K562 (cell line): ENCODE data around the gene SLC6A16. TPM values are rescaled to one million over a fixed set of nuclear protein-coding genes. Genes with fewer than 3 reads are reported as not detected.

Experiments
- ASH1L ChIP-seq: fragments of 450-650 bp; IDR thresholded peaks from 2 replicates; pipeline ENCODE4 v1.6.1; 2018; ENCODE audit warnings: borderline replicate concordance, mild to moderate bottlenecking, low read depth; ENCODE audit not compliant: partially characterized antibody
- CAMTA2 ChIP-seq: fragments of 250-450 bp; sonication (Bioruptor Pico); conservative IDR thresholded peaks from 2 replicates; pipeline ENCODE4 v1.5.1; 2022
- CC2D1A ChIP-seq: fragments of 450-650 bp; IDR thresholded peaks from 2 replicates; pipeline ENCODE4 v1.6.1; 2017; ENCODE audit warnings: mild to moderate bottlenecking
- CSDE1 ChIP-seq, 2 experiments: fragments of 450-650 bp; IDR thresholded peaks; 2 replicates each; pipeline ENCODE4 v1.6.1; 2016; ENCODE audit warnings: mild to moderate bottlenecking in 1 of 2
- E2F6 ChIP-seq, 2 experiments: IDR thresholded peaks; 2 replicates each; pipeline ENCODE4 v1.6.1; 2011; ENCODE audit warnings: borderline replicate concordance in 1 of 2, control low read depth in 1 of 2, low read depth in 1 of 2, low read length in 1 of 2, mild to moderate bottlenecking in 1 of 2, mixed read lengths in 1 of 2, moderate library complexity in 1 of 2; ENCODE audit not compliant: insufficient read depth in 1 of 2, insufficient read length in 1 of 2, poor library complexity in 1 of 2, severe bottlenecking in 1 of 2; ENCODE audit errors: extremely low read depth in 1 of 2
- ESRRB ChIP-seq: fragments of 250-450 bp; sonication (Bioruptor Pico); IDR thresholded peaks from 2 replicates; pipeline ENCODE4 v1.5.0; 2020; ENCODE audit warnings: mild to moderate bottlenecking, moderate library complexity, borderline replicate concordance
- ETV5 ChIP-seq: sonication (generic); formaldehyde crosslinking; IDR thresholded peaks from 2 replicates; pipeline ENCODE4 v1.4.0; 2020; ENCODE audit warnings: low read depth, mild to moderate bottlenecking, missing genetic modification reagents
- GTF2F1 ChIP-seq: IDR thresholded peaks from 2 replicates; pipeline ENCODE4 v1.6.1; 2011; ENCODE audit warnings: low read depth, low read length, improper control_type of control experiment
- MNT ChIP-seq, 2 experiments: fragments of 450-650 bp; conservative IDR thresholded peaks; 2 replicates each; pipeline ENCODE4 v1.6.1; 2017; ENCODE audit warnings: mild to moderate bottlenecking in 2 of 2, moderate library complexity in 2 of 2
- MTF1 ChIP-seq: fragments of 250-450 bp; sonication (Bioruptor Pico); IDR thresholded peaks from 2 replicates; pipeline ENCODE4 v1.9.0; 2021; ENCODE audit warnings: moderate library complexity, mild to moderate bottlenecking, inconsistent platforms, borderline replicate concordance
- RBM34 ChIP-seq: fragments of 200-400 bp; formaldehyde crosslinking; IDR thresholded peaks from 2 replicates; pipeline ENCODE4 v1.6.1; 2018; ENCODE audit warnings: low read length, borderline replicate concordance; ENCODE audit not compliant: insufficient read depth
- RCOR1 ChIP-seq, 2 experiments: IDR thresholded peaks; 2 replicates each; pipeline ENCODE4 v1.6.1; 2012; ENCODE audit warnings: low read depth in 2 of 2, low read length in 2 of 2, borderline replicate concordance in 1 of 2, improper control_type of control experiment in 1 of 2
- SNRNP70 ChIP-seq: fragments of 200-400 bp; formaldehyde crosslinking; optimal IDR thresholded peaks from 2 replicates; pipeline ENCODE3; 2017; ENCODE audit warnings: low read depth, low read length
- STAT6 ChIP-seq: sonication (generic); formaldehyde crosslinking; IDR thresholded peaks from 2 replicates; pipeline ENCODE4 v1.8.1; 2023; ENCODE audit warnings: mild to moderate bottlenecking, missing genetic modification reagents
- THRAP3 ChIP-seq: fragments of 450-650 bp; IDR thresholded peaks from 2 replicates; pipeline ENCODE4 v1.6.1; 2016; ENCODE audit warnings: mild to moderate bottlenecking, inconsistent platforms, borderline replicate concordance
- ZBTB2 ChIP-seq: fragments of 450-650 bp; IDR thresholded peaks from 2 replicates; pipeline ENCODE4 v1.6.1; 2016; ENCODE audit warnings: antibody characterized with exemption
- polyA plus RNA-seq, 8 experiments: library from polyadenylated mRNA; depleted of rRNA in 4 of 8; stranded (reverse) in 5 of 8; unstranded in 3 of 8; fragments of >200 nt; fragmentation: Nextera tagmentation in 2 of 8; fragmentation: Illumina TruSeq in 1 of 8; extraction: Ambion mirVana in 2 of 8; extraction: Trizol in 1 of 8; gene quantifications; 2 replicates each; pipeline versions ENCODE4 v1.2.1 to v1.2.3, GENCODE V29; 2011 to 2014; ENCODE audit warnings: inconsistent platforms in 1 of 8, missing spikeins in 1 of 8
- total RNA-seq, 7 experiments: library from RNA; depleted of rRNA in 6 of 7; stranded (reverse); fragments of >200 nt in 6 of 7; fragmentation: Illumina TruSeq in 2 of 7; extraction: Trizol in 2 of 7; gene quantifications; 2 replicates each; pipeline versions ENCODE4 v1.2.1 to v1.2.3, GENCODE V29; 2011 to 2021; ENCODE audit warnings: low replicate concordance in 1 of 7

The SLC6A16 gene
- total and polyA plus RNA-seq, 9 of the 15 experiments (the other 6 are each of a cell fraction or from before 2014, with no cell fraction given), result 0.05 to 0.95 (median 0.36) TPM

GRCh38 chr19:49362048-49362928 is 37.3 kb upstream of the SLC6A16 start, which contains the start of gene TEAD2 (continued):
- TF ChIP-seq CC2D1A, result no peak
- TF ChIP-seq THRAP3, result no peak
- TF ChIP-seq SNRNP70, result no peak
- no peak for TF ChIP-seq ESRRB (CRISPR knock-in tag)
- no peak for TF ChIP-seq ASH1L
- TF ChIP-seq RCOR1 (IDR thresholded peaks at IDR 0.05; ENCODE audit: borderline replicate concordance in 1 of 2, low read depth in 2 of 2, low read length in 2 of 2), result no peak
- TF ChIP-seq MTF1 (CRISPR knock-in tag), result no peak
- TF ChIP-seq CAMTA2 (CRISPR knock-in tag), result no peak
- no peak for TF ChIP-seq RBM34
- TF ChIP-seq STAT6 (CRISPR knock-in tag), result 0 out of 2 replicates have a peak, but pooled peaks have one; percentile 25
- no peak for TF ChIP-seq E2F6 (IDR thresholded peaks at IDR 0.05; ENCODE audit: borderline replicate concordance in 1 of 2, extremely low read depth in 1 of 2, insufficient read depth in 1 of 2, insufficient read length in 1 of 2, low read depth in 1 of 2, low read length in 1 of 2, poor library complexity in 1 of 2, severe bottlenecking in 1 of 2)
- TF ChIP-seq MNT (conservative IDR thresholded peaks at IDR 0.05), result 0 out of 4 replicates have a peak, but pooled peaks of 1 of the 2 experiments have one; percentile 50
- no peak for TF ChIP-seq ETV5 (CRISPR knock-in tag)
- TF ChIP-seq ZBTB2, result no peak
- TF ChIP-seq CSDE1 (IDR thresholded peaks at IDR 0.05), result no peak
- TF ChIP-seq GTF2F1, result no peak
